HG02571 (cell line): ENCODE results near the gene SENP5.

Experiments used
- ATAC-seq: cut with Tn5 transposase; IDR thresholded peaks from one replicate; pipeline ENCODE4 v1.9.1; 2021; ENCODE audit warnings: mild to moderate bottlenecking, moderate library complexity; ENCODE audit not compliant: unreplicated experiment

SENP5 gene

GRCh38 chr3:196968233-196969133 lies 100.8 kb downstream of the SENP5 start, which contains the start of gene PIGZ:
PIGZ (minus strand) TSS chr3:196968833; CDS start chr3:196952031, 16,802 bp downstream.
- peak; percentile 57 for ATAC-seq

DNA sequence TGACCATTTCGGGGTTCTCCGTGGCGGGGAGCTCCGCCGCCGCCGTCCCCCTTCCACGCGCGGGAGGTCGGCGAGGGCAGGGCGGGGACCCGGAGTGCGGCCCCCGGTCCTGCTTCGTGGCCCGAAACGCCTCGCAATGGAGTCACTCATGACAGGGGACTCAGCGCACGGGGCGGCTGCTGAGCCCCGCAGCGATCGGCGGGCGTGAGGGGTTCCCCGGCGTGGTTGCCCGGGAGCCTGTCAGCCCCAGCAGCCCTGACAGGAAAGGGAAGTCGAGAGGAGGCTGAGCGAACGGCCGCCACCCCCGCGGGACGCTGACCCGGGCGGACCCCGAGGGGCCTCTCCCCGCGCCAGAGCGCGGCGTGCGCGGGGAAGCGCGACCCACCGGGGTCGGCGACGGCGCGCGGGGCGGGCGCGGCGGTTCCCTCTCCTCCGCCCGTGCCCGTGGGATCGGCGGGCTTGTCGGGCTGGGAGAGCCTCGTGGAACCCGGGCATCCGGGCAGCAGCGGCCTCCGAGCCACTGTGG lies 101.5 kb downstream of the SENP5 start:
- peak; percentile 40 for ATAC-seq

- peak; percentile 45 for ATAC-seq
These were observed 102.2 kb downstream of the SENP5 start for GRCh38 chr3:196969660-196970546.

- no peak for ATAC-seq
These were observed 102.9 kb downstream of the SENP5 start for GRCh38 chr3:196970547-196971093.

DNA sequence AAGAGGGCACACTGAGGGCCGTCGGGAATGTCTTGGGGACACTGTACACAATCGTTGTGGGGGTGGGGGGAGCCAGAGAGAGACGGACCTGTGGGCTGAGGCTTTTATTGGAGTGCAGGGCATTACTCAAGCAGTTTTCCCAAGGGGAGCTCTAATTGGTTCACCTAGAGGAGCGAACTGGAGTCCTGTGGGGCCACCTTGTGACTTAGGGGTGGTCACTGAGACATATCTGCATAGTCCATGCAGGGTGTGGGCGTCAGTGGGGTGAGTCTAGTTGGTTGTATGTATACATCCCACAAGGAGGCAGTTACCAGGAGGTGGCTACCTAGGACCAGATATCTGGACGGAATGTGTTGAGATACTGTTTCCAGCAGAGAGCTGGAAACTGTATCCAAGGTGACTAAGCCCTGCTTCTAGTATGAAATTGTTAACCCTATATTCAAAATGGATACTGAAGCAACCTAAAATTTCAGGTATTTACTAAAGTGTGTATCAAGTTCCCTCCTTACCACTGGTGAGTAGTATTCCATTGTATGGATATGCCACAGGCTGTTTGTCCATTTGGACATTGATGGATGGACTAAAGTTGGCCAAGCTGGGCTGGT lies 103.5 kb downstream of the SENP5 start:
- no peak for ATAC-seq

DNA sequence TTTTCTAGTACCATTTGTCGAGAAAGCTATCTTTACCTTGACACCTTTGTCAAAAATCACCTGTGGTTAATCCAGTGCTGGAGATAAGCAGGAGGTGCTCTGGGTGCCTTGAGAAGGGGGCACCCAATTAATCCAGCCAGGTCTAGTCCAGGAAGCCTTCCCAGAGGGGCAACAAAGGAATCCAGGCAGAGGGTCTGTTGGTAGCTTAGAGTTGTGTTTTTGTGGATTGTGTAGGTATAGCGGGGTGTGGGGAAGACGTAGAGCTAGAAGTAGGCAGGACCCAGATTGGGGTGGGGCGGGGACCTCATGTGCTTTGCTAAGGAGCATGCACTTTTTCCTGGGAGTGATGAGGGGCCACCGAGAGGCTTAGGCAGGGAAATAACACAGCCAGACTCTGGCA lies 106.9 kb downstream of the SENP5 start:
- ATAC-seq = no peak

GRCh38 chr3:196975349-196975748 lies 107.6 kb downstream of the SENP5 start:
- no peak for ATAC-seq

GRCh38 chr3:196976941-196977340 lies 109.2 kb downstream of the SENP5 start:
- no peak for ATAC-seq

DNA sequence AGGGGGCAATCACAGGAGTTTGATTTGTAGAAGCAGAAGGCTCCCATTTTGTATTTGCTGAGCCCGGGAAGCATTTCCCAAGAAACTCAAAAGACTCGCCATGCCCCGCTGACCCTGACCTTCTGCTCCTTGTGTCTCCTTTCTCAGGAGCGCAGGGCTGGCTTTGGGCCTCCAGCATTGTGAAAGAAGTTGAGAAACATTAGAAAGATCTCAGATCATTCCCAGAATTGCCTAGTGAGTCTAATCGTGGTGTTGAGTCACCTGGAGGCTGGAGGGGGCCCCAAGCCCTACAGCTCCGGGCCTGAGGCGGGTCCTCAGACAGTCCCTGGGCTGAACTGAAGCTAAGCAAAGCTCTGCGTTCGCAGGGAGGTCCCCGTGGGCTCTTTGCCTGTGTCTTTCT lies 111.8 kb downstream of the SENP5 start:
- no peak for ATAC-seq

- no peak for ATAC-seq
These were observed 113.9 kb downstream of the SENP5 start for GRCh38 chr3:196981657-196982056.

- no peak for ATAC-seq
These were observed 115.5 kb downstream of the SENP5 start for GRCh38 chr3:196983186-196983585.
